CD14-positive monocyte (primary cell): Measurements from ENCODE around the gene GAS7. TPM values are rescaled to one million over a fixed set of nuclear protein-coding genes. Genes with fewer than 3 reads are reported as not detected.

Experiments
- DNase-seq, 3 donors: peaks; one replicate each; pipeline ENCODE4 v3.0.0-alpha.2; 2011 to 2022
- H2AFZ ChIP-seq: 2 replicates; pipeline ENCODE4 v1.6.0; 2012; ENCODE audit warnings: mild to moderate bottlenecking, low read depth, low read length, inconsistent platforms; ENCODE audit not compliant: insufficient read depth, poor library complexity, severe bottlenecking
- H3K27ac ChIP-seq, 2 donors: 1 replicate in 1 of 2; 2 replicates in 1 of 2; pipeline ENCODE4 v1.5.1; 2012 to 2013; ENCODE audit warnings: low read length in 2 of 2, control low read depth in 1 of 2, inconsistent platforms in 1 of 2, low read depth in 1 of 2, mild to moderate bottlenecking in 1 of 2
- H3K27me3 ChIP-seq, 2 donors: one replicate each; pipeline versions ENCODE4 v1.6.0 to v1.6.1; 2011 to 2013; ENCODE audit warnings: low read length in 2 of 2; ENCODE audit not compliant: control insufficient read depth in 2 of 2, insufficient read depth in 2 of 2
- H3K36me3 ChIP-seq, 2 donors: replicated peaks in 1 of 2; 1 replicate in 1 of 2; 2 replicates in 1 of 2; pipeline versions ENCODE4 v1.5.1 to v1.6.1; 2012 to 2013; ENCODE audit warnings: low read length in 2 of 2, control low read depth in 1 of 2, inconsistent platforms in 1 of 2, mild to moderate bottlenecking in 1 of 2; ENCODE audit not compliant: insufficient read depth in 2 of 2, control insufficient read depth in 1 of 2
- H3K4me1 ChIP-seq, 2 donors: 1 replicate in 1 of 2; 2 replicates in 1 of 2; pipeline versions ENCODE4 v1.5.1 to v1.6.1; 2012 to 2013; ENCODE audit warnings: low read length in 2 of 2, control low read depth in 1 of 2, inconsistent platforms in 1 of 2, mild to moderate bottlenecking in 1 of 2, moderate library complexity in 1 of 2; ENCODE audit not compliant: insufficient read depth in 2 of 2, control insufficient read depth in 1 of 2
- H3K4me2 ChIP-seq: replicated peaks from 2 replicates; pipeline ENCODE3; 2012; ENCODE audit warnings: low read length, moderate library complexity, mild to moderate bottlenecking; ENCODE audit not compliant: poor library complexity, severe bottlenecking; ENCODE audit errors: extremely low read depth
- H3K4me3 ChIP-seq, 3 experiments: fragments of 200-600 bp in 1 of 3; sonication (generic) in 1 of 3; replicated peaks in 1 of 3; 1 replicate in 2 of 3; 2 replicates in 1 of 3; pipeline ENCODE4 v1.5.1; 2011 to 2013; ENCODE audit warnings: low read length in 3 of 3, mild to moderate bottlenecking in 3 of 3, control low read depth in 2 of 3, low read depth in 2 of 3, inconsistent platforms in 1 of 3, moderate library complexity in 1 of 3
- H3K79me2 ChIP-seq: 2 replicates; pipeline ENCODE4 v1.6.0; 2012; ENCODE audit warnings: mild to moderate bottlenecking, control low read depth, inconsistent platforms, low read length, moderate library complexity; ENCODE audit not compliant: insufficient read depth
- H3K9ac ChIP-seq: 2 replicates; pipeline ENCODE4 v1.6.0; 2017; ENCODE audit warnings: low read length, mild to moderate bottlenecking; ENCODE audit not compliant: insufficient read depth, poor library complexity, severe bottlenecking
- H3K9me3 ChIP-seq, 2 donors: replicated peaks in 1 of 2; 1 replicate in 1 of 2; 2 replicates in 1 of 2; pipeline versions ENCODE4 v1.5.1 to v1.6.1; 2012 to 2013; ENCODE audit warnings: low read length in 2 of 2, control low read depth in 1 of 2; ENCODE audit not compliant: control insufficient read depth in 1 of 2, insufficient read depth in 1 of 2
- H4K20me1 ChIP-seq: 2 replicates; pipeline ENCODE4 v1.6.0; 2012; ENCODE audit warnings: mild to moderate bottlenecking, low read length, control low read depth, moderate library complexity; ENCODE audit not compliant: insufficient read depth
- H3K27ac Mint-ChIP-seq, 7 donors: one replicate each; pipeline ENCODE4 v1.8.0; 2020; ENCODE audit warnings: mild to moderate bottlenecking in 7 of 7, mixed read lengths in 7 of 7, moderate library complexity in 6 of 7, inconsistent platforms in 2 of 7
- H3K27me3 Mint-ChIP-seq, 3 donors: one replicate each; pipeline ENCODE4 v1.8.0; 2021 to 2022; ENCODE audit warnings: low read depth in 3 of 3, mild to moderate bottlenecking in 3 of 3, mixed read lengths in 3 of 3, moderate library complexity in 3 of 3, inconsistent platforms in 1 of 3
- H3K36me3 Mint-ChIP-seq, 2 donors: one replicate each; pipeline ENCODE4 v1.8.0; 2020; ENCODE audit warnings: mixed read lengths in 2 of 2, inconsistent platforms in 1 of 2, mild to moderate bottlenecking in 1 of 2
- H3K4me1 Mint-ChIP-seq: one replicate; pipeline ENCODE4 v1.8.0; 2020; ENCODE audit warnings: mild to moderate bottlenecking, mixed read lengths
- H3K4me3 Mint-ChIP-seq, 2 donors: one replicate each; pipeline ENCODE4 v1.8.0; 2020; ENCODE audit warnings: mild to moderate bottlenecking in 2 of 2, mixed read lengths in 2 of 2, moderate library complexity in 1 of 2
- H3K9me3 Mint-ChIP-seq, 7 donors: one replicate each; pipeline ENCODE4 v1.8.0; 2020 to 2022; ENCODE audit warnings: mixed read lengths in 7 of 7, mild to moderate bottlenecking in 6 of 7, moderate library complexity in 6 of 7, inconsistent platforms in 2 of 7
- CTCF ChIP-seq: fragments of 200-600 bp; IDR thresholded peaks from one replicate; pipeline ENCODE4 v1.8.0; 2022; ENCODE audit warnings: antibody characterized with exemption, mild to moderate bottlenecking
- WGBS: methylation state at CpG from one replicate; pipeline ENCODE4 v1.1.5; 2013; ENCODE audit warnings: missing lambda C conversion rate; ENCODE audit not compliant: insufficient coverage; 5-methylcytosine and 5-hydroxymethylcytosine counted together
- intact Hi-C, 2 donors: fragments of 100-400 bp; cut with micrococcal nuclease; formaldehyde crosslinking; loops; one replicate each; pipeline versions ENCODE4 v1.15.0 to v1.15.1; 2023
- polyA plus RNA-seq, 3 donors: library from polyadenylated mRNA; depleted of rRNA in 1 of 3; unstranded in 2 of 3; stranded (reverse) in 1 of 3; fragments of 300-500 nt in 2 of 3; fragments of >200 nt in 1 of 3; fragmentation: Illumina TruSeq in 2 of 3; gene quantifications; 1 replicate in 2 of 3; 2 replicates in 1 of 3; pipeline ENCODE4 v1.2.3, GENCODE V29; 2012 to 2021

GAS7 gene
- polyA plus RNA-seq, 3 donors = 53.1 to 91.9 (median 66.6) TPM

DNA sequence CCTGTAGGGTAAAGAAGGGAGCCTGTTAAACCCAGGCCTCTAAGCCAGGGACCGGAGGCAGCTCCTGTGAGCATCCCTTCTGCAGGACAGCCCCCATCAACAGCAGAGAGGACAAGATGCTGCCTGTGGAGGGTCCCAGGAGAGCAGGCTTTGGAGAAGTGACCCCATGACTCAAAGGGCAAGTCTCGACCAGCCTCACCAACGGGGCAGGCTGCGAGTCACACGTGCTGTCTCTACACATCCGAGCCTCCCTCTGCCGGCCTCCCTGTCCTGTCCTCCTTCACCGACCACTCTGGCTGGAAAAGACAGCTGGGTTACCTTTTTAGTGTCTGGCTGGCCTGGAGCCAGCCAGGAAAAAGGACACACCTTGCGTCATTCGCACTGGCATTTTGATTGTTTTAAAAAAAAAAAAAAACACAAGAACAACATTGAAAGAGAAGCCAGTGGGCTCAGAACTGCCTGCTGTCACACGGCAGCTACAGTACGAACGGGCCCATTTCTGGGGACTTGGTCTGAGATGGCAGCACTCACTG, 218.9 kb downstream of the GAS7 start:
- 98% methylated on average over 13 of the region's 13 CpGs for WGBS
- H3K27ac Mint-ChIP-seq = peak overlapping the region in 5 of 7 donors; percentile 70 to 76 (median 73)
- H3K4me3 Mint-ChIP-seq = no peak overlapping the region

DNA sequence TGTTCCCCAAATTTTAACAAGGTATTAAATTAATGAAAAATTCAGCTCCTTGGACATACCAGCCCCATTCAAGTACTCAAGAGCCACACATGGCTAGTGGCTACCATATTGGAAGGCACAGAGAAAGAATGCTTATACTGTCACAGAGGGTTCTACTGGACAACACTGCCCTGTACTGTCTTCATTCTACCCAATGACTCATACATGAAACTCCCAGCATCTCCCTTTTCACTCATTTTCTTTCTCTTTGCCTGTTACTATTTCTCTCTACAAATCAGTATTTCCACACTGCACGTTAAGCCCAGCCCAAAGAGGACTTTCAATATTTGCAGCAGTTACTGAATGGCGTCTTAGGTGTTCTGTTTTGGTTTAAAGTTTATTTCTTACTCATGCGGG, 221.2 kb downstream of the GAS7 start:
- no peaks in the 10 kb centered on the region for H3K9me3 ChIP-seq
- no peak overlapping the region for H3K4me3 ChIP-seq
- H3K4me1 Mint-ChIP-seq = peaks cover 68% of the 10 kb centered on the region
- H4K20me1 ChIP-seq = peaks cover 98% of the 10 kb centered on the region
- no peak for TF ChIP-seq CTCF
- H2AFZ ChIP-seq = no peak overlapping the region
- intact Hi-C loops = loop anchor here in 1 of 2 donors (5.0 kb wide), 1 partner anchor 85 kb away; no protein-coding TSS in a partner anchor
- no peak overlapping the region for H3K4me2 ChIP-seq
- H3K27ac ChIP-seq = peak overlapping the region in 1 of 2 donors; percentile 81
- peak; percentile 20 to 63 (median 51) for DNase-seq
- peaks cover 48 to 50% of the 10 kb centered on the region in 2 donors for H3K4me1 ChIP-seq
- peaks cover 0 to 1% (median 0%) of the 10 kb centered on the region in 3 donors for H3K27me3 Mint-ChIP-seq
- peak overlapping the region; percentile 70 to 95 (median 86) for H3K27ac Mint-ChIP-seq
- H3K27me3 ChIP-seq = no peaks in the 10 kb centered on the region
- WGBS = no CpG with 5 or more reads among the region's 3 CpGs
- H3K79me2 ChIP-seq = peaks cover 85% of the 10 kb centered on the region
- peaks cover 53 to 83% of the 10 kb centered on the region in 2 donors for H3K36me3 Mint-ChIP-seq
- H3K36me3 ChIP-seq = peaks cover 46 to 53% of the 10 kb centered on the region in 2 donors
- peaks cover 0 to 3% (median 0%) of the 10 kb centered on the region in 7 donors for H3K9me3 Mint-ChIP-seq
- H3K9ac ChIP-seq = no peak overlapping the region
- H3K4me3 Mint-ChIP-seq = no peak overlapping the region

More for the DNA sequence above, 218.9 kb downstream of the GAS7 start:
- H3K9me3 Mint-ChIP-seq = peaks cover 0 to 2% (median 0%) of the 10 kb centered on the region in 7 donors
- Histone ChIP-seq H3K27me3 (no peaks in the 10 kb centered on the region), H3K4me3 (no peak overlapping the region), H3K4me2 (no peak overlapping the region), H3K36me3 (peaks cover 46 to 61% of the 10 kb centered on the region in 2 donors), H3K27ac (peak overlapping the region in 1 of 2 donors; percentile 53), H3K4me1 (peaks cover 38% of the 10 kb centered on the region in 2 donors), H4K20me1 (peaks cover 98% of the 10 kb centered on the region), H3K9me3 (no peaks in the 10 kb centered on the region), H3K79me2 (peaks cover 86% of the 10 kb centered on the region), H2AFZ (no peak overlapping the region), H3K9ac (no peak overlapping the region)
- peaks cover 54% of the 10 kb centered on the region for H3K4me1 Mint-ChIP-seq
- no peak for TF ChIP-seq CTCF
- peak in 1 of 3 donors; percentile 26 for DNase-seq
- intact Hi-C loops = loop anchor here in 1 of 2 donors (5.0 kb wide), 1 partner anchor 83 kb away; no protein-coding TSS in a partner anchor
- peaks cover 0 to 2% (median 1%) of the 10 kb centered on the region in 3 donors for H3K27me3 Mint-ChIP-seq
- H3K36me3 Mint-ChIP-seq = peaks cover 49 to 86% of the 10 kb centered on the region in 2 donors
